A549 treated with dexamethasone at 1 μM for 4 hours (cell line): ENCODE measurements around the gene CILP. TPM values are rescaled to one million over a fixed set of nuclear protein-coding genes. Genes with fewer than 3 reads are reported as not detected.

ENCODE experiments used
- total RNA-seq: library from RNA; stranded (reverse); fragments of 200-300 nt; extraction: Qiagen RNA extraction; gene quantifications from 5 replicates; pipeline ENCODE4 v1.2.3, GENCODE V29; 2022

Gene CILP, protein sequence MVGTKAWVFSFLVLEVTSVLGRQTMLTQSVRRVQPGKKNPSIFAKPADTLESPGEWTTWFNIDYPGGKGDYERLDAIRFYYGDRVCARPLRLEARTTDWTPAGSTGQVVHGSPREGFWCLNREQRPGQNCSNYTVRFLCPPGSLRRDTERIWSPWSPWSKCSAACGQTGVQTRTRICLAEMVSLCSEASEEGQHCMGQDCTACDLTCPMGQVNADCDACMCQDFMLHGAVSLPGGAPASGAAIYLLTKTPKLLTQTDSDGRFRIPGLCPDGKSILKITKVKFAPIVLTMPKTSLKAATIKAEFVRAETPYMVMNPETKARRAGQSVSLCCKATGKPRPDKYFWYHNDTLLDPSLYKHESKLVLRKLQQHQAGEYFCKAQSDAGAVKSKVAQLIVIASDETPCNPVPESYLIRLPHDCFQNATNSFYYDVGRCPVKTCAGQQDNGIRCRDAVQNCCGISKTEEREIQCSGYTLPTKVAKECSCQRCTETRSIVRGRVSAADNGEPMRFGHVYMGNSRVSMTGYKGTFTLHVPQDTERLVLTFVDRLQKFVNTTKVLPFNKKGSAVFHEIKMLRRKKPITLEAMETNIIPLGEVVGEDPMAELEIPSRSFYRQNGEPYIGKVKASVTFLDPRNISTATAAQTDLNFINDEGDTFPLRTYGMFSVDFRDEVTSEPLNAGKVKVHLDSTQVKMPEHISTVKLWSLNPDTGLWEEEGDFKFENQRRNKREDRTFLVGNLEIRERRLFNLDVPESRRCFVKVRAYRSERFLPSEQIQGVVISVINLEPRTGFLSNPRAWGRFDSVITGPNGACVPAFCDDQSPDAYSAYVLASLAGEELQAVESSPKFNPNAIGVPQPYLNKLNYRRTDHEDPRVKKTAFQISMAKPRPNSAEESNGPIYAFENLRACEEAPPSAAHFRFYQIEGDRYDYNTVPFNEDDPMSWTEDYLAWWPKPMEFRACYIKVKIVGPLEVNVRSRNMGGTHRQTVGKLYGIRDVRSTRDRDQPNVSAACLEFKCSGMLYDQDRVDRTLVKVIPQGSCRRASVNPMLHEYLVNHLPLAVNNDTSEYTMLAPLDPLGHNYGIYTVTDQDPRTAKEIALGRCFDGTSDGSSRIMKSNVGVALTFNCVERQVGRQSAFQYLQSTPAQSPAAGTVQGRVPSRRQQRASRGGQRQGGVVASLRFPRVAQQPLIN
- 0.60 to 0.79 TPM (median 0.71 TPM) in 5 replicates for total RNA-seq

DNA sequence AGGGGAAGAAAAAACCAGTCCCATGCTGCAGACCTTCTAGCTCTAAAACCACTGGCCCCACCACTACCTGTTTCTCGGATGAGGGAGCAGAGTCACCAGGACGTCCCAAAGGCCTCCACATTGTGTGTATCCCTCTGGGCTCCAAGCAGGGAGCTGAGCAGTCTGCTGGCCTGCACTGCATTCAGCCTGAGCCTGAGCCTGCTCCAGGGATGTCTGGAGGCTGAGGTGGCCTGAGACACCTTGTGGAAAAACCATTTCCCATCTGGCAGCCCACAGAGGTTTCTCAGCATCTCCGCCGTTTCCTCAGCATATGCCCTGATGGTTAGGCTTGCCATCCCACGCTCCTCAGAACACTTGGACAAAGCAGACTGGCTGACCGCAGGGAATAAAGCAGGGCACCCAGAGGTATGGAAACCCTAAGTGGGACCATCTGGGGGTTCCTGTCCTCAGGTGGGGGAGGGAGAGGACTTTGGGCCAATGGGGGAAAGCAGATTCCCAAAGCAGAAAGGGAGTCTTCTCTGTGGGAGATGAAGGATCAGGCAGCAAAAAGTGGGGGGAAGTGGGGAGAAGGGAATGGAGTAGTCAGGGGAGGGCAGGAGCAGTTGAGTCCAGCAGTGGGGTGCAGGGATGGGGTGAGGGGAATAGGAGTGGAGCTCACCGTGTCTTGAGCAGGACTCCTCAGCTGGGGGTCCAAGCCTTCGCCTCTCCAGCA lies at the start of gene CILP:
TSS of gene CILP (minus strand) at position 704 of the 712 bp plus-strand sequence. CDS start 1,718 bp downstream, outside the sequence.

DNA sequence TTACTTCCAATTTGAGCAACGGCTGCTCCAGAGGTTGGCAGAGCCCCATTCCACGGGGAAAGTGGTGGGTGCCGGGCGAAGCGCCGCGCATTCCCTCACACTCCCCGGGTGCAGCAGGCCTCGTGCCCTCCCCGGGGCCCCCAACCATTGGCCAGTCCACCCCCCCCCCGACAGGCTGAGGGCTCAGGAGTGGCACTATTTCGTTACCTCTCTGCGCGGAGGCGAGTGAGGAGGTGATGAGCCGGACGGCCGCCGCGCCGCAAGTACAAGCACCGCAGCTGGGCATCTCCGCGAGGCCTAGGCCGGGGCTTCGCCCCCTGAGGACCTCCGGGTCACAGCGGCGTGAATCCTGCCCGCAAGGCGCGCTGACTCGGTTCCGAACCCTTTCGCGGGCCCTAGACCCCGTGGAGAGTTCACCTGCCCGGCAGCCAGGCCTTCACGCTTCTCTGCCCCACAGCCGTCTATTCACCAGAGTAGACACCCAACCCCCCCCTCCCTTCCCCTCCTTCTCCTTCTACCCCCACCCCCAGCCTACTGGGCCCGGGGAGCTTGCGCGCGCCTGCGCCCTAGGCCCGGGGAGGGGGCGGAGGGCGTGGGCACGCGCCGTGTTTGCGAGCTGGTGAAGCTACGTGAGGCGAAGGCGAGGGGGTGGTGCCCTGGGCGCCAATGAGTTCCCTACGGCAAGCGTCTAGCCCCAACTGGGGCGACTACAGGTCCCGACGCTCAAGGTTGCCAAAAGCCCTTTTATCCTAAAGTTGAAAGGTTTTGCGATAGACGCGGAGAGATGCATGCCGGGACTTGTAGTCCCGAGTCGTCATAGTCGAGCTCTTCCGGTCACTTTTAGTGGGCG lies 26.2 kb downstream of the CILP start, which contains the start of gene CLPX:
TSS of gene CLPX (minus strand) at position 475 of the 850 bp plus-strand sequence. CDS start at position 286, 189 bp downstream.

Other genes starting within 250 kb of the CILP start
- 115 to 133 TPM (median 124 TPM) in 5 replicates for gene SPG21, start 221.6 kb downstream of the CILP start, total RNA-seq
- 25.0 to 29.4 TPM (median 25.8 TPM) in 5 replicates for gene MTFMT, start 181.8 kb downstream of the CILP start, total RNA-seq
- 13.7 to 16.8 TPM (median 15.2 TPM) in 5 replicates for gene SLC51B, start 166.1 kb downstream of the CILP start, total RNA-seq
- 0.08 to 0.17 TPM (median 0.14 TPM) in 4 of 5 replicates, not detected in the other for gene RASL12, start 143.5 kb downstream of the CILP start, total RNA-seq
- gene KBTBD13, start 134.7 kb downstream of the CILP start, total RNA-seq: not detected in 5 replicates
- 0.29 to 1.4 TPM (median 0.61 TPM) in 5 replicates for gene UBAP1L, start 96.3 kb downstream of the CILP start, total RNA-seq
- gene PDCD7, start 77.7 kb downstream of the CILP start, total RNA-seq: 24.3 to 28.7 TPM (median 27.5 TPM) in 5 replicates
- 42.3 to 55.1 TPM (median 51.9 TPM) in 5 replicates for gene CLPX, start 26.1 kb downstream of the CILP start, total RNA-seq
- gene PARP16, start 75.4 kb upstream of the CILP start, total RNA-seq: 9.6 to 12.7 TPM (median 11.1 TPM) in 5 replicates
- not detected in 5 replicates for gene RNU5A-1, start 84.6 kb upstream of the CILP start, total RNA-seq
- not detected in 5 replicates for gene RNU5B-1, start 93.2 kb upstream of the CILP start, total RNA-seq
- gene IGDCC3, start 166.5 kb upstream of the CILP start, total RNA-seq: 0.06 to 0.22 TPM (median 0.19 TPM) in 5 replicates
- 1.4 to 3.0 TPM (median 2.2 TPM) in 5 replicates for gene IGDCC4, start 211.5 kb upstream of the CILP start, total RNA-seq